ENCODE data around the gene NADK. TPM values are rescaled to one million over a fixed set of nuclear protein-coding genes. Genes with fewer than 3 reads are reported as not detected.

NADK gene
- total RNA-seq, 1 experiment from 2014 or later: 101 TPM

DNA sequence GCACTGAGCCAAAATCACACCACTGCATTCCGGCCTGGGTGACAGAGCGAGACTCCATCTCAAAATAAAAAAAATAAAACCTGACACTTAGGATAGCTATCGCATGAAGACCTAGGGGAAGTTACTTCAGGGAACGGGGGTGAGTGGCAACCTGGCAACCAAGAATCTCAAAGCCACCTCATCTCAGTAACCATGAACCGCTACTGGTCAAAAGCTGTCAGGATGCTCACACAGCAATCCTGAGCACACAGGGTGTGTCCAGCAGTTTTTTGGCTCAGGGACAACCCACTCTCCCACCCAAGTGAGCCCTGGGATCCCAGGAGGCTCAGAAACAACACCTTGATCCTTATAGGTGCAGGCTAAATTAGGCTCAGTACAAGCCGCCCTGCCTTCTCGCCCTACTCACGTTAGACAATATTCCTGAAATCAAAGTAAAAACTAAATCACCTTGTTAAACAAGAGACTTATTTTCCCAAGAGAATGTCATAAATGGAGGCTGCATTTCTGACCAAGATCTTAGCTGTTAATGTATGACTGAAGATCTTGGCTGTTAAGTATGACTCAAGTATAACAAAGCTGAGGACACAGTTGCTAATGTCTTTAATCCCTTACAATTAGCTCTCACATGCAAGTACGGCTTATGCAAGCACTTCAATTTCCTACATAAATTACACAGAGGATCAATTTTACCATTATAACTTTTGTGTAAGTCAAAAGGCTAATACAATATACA, 48.3 kb upstream of the NADK start:
- DNase-seq (ENCODE audit: low read depth, low spot score) (no peak), ATAC-seq (no peak; the same call in 1 of the 2 replicates)
- intact Hi-C loops (cut with micrococcal nuclease; ENCODE audit: unreplicated experiment) (no loop called here), in situ Hi-C loops (cut with HindIII; ENCODE audit: low pct_unique_long_range_greater_than_20kb, low sequenced_read_pairs) (loop anchor here (10.0 kb wide), 1 partner anchor 168 kb away; no protein-coding TSS in a partner anchor)
- H3K27me3 ChIP-seq (ENCODE audit: control insufficient read depth, insufficient read depth, low read length): no peaks in the 10 kb centered on the region
- H3K4me1 ChIP-seq (ENCODE audit: control insufficient read depth, insufficient read depth, low read length): no peaks in the 10 kb centered on the region
- no peak overlapping the region for H3K27ac ChIP-seq (ENCODE audit: low read length)
- no TSS peak for BruUV-seq (replicated peaks)
- H3K9me3 ChIP-seq (ENCODE audit: control insufficient read depth, insufficient read depth, low read depth, low read length): no peaks in the 10 kb centered on the region
- no peak overlapping the region for H3K4me3 ChIP-seq (ENCODE audit: low read depth in 2 of 2, low read length in 2 of 2)
- ChIA-PET CTCF (no interaction called here), POLR2A (no interaction called here)
- peaks cover 15% of the 10 kb centered on the region; the same call in 1 of the 2 replicates for H3K36me3 ChIP-seq (ENCODE audit: control insufficient read depth, insufficient read depth, low read length)
- TF ChIP-seq TCF7L2 (IDR thresholded peaks at IDR 0.05; ENCODE audit: low read depth, low read length) (no peak), POLR2AphosphoS5 (IDR thresholded peaks at IDR 0.05; ENCODE audit: low read depth, low read length) (no peak)
- TF ChIP-seq, protein P1, sequence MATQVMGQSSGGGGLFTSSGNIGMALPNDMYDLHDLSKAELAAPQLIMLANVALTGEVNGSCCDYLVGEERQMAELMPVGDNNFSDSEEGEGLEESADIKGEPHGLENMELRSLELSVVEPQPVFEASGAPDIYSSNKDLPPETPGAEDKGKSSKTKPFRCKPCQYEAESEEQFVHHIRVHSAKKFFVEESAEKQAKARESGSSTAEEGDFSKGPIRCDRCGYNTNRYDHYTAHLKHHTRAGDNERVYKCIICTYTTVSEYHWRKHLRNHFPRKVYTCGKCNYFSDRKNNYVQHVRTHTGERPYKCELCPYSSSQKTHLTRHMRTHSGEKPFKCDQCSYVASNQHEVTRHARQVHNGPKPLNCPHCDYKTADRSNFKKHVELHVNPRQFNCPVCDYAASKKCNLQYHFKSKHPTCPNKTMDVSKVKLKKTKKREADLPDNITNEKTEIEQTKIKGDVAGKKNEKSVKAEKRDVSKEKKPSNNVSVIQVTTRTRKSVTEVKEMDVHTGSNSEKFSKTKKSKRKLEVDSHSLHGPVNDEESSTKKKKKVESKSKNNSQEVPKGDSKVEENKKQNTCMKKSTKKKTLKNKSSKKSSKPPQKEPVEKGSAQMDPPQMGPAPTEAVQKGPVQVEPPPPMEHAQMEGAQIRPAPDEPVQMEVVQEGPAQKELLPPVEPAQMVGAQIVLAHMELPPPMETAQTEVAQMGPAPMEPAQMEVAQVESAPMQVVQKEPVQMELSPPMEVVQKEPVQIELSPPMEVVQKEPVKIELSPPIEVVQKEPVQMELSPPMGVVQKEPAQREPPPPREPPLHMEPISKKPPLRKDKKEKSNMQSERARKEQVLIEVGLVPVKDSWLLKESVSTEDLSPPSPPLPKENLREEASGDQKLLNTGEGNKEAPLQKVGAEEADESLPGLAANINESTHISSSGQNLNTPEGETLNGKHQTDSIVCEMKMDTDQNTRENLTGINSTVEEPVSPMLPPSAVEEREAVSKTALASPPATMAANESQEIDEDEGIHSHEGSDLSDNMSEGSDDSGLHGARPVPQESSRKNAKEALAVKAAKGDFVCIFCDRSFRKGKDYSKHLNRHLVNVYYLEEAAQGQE (IDR thresholded peaks at IDR 0.05; ENCODE audit: insufficient read depth in 1 of 2, low read depth in 2 of 2, low read length in 1 of 2): no peak

DNA sequence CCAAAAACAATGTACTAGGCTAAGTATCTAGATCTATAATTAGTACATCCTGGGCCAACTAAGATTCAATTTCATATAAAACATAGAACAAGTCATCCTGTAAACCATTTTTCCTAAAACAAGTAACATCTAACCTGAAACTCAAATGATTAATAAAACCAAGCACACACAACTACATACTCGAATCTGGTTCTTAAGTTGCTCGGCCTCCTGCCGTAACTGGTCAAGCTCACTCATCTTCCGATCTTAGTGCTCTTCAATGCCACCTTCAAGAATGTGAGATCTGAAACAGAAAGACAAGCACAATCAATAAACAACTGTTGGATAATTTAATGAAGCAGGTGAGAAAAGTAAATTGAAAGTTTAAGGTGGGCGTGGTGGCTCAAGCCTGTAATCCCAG, 46.9 kb upstream of the NADK start:
- no peak overlapping the region for H3K27ac ChIP-seq (ENCODE audit: low read length)
- TF ChIP-seq POLR2AphosphoS5 (IDR thresholded peaks at IDR 0.05; ENCODE audit: low read depth, low read length): no peak
- no peak for TF ChIP-seq TCF7L2 (IDR thresholded peaks at IDR 0.05; ENCODE audit: low read depth, low read length)
- TF ChIP-seq, protein P1 (IDR thresholded peaks at IDR 0.05; ENCODE audit: insufficient read depth in 1 of 2, low read depth in 2 of 2, low read length in 1 of 2): no peak
- TF ChIP-seq, protein P2, sequence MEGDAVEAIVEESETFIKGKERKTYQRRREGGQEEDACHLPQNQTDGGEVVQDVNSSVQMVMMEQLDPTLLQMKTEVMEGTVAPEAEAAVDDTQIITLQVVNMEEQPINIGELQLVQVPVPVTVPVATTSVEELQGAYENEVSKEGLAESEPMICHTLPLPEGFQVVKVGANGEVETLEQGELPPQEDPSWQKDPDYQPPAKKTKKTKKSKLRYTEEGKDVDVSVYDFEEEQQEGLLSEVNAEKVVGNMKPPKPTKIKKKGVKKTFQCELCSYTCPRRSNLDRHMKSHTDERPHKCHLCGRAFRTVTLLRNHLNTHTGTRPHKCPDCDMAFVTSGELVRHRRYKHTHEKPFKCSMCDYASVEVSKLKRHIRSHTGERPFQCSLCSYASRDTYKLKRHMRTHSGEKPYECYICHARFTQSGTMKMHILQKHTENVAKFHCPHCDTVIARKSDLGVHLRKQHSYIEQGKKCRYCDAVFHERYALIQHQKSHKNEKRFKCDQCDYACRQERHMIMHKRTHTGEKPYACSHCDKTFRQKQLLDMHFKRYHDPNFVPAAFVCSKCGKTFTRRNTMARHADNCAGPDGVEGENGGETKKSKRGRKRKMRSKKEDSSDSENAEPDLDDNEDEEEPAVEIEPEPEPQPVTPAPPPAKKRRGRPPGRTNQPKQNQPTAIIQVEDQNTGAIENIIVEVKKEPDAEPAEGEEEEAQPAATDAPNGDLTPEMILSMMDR (IDR thresholded peaks at IDR 0.05): no peak
- no peaks in the 10 kb centered on the region for H3K4me1 ChIP-seq (ENCODE audit: control insufficient read depth, insufficient read depth, low read length)
- no peaks in the 10 kb centered on the region for H3K27me3 ChIP-seq (ENCODE audit: control insufficient read depth, insufficient read depth, low read length)
- H3K9me3 ChIP-seq (ENCODE audit: control insufficient read depth, insufficient read depth, low read depth, low read length): no peaks in the 10 kb centered on the region
- intact Hi-C loops (cut with micrococcal nuclease; ENCODE audit: unreplicated experiment): no loop called here
- in situ Hi-C loops (cut with HindIII; ENCODE audit: low pct_unique_long_range_greater_than_20kb, low sequenced_read_pairs): loop anchor here (10.0 kb wide), 1 partner anchor 170 kb away; no protein-coding TSS in a partner anchor
- no peak overlapping the region for H3K4me3 ChIP-seq (ENCODE audit: low read depth in 2 of 2, low read length in 2 of 2)
- ATAC-seq (no peak), DNase-seq (ENCODE audit: low read depth, low spot score) (no peak)
- H3K36me3 ChIP-seq (ENCODE audit: control insufficient read depth, insufficient read depth, low read length): peaks cover 25% of the 10 kb centered on the region; the same call in 1 of the 2 replicates
- ChIA-PET POLR2A (no interaction called here), CTCF (no interaction called here)
- no TSS peak for BruUV-seq (replicated peaks)

Measured in Panc1 (cell line).